GM18868 (cell line): ENCODE data around the gene CENPO.

Source experiments
- ATAC-seq: cut with Tn5 transposase; IDR thresholded peaks from one replicate; pipeline ENCODE4 v1.9.1; 2021; ENCODE audit warnings: mild to moderate bottlenecking, moderate library complexity; ENCODE audit not compliant: unreplicated experiment

CENPO gene

DNA sequence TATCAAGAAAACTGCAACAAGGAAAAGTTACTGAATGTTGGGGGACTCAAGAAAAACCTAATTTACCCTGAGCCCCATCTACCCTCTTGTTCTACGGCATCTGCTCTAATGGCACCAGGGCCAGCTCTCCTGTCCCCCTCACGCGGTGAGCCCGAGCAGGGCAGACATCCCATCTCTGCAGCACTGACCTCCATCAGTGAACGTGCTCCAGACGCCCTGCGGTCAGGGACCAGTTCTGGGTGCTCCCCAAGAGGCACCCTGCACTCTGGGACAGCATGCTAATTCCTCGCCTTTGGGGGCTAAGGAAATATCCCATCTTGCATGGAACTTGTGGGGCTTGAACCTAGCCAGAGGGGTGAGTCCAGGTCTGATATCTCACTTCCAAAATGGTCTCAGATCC is 43.0 kb downstream of the CENPO start:
- no peak for ATAC-seq

DNA sequence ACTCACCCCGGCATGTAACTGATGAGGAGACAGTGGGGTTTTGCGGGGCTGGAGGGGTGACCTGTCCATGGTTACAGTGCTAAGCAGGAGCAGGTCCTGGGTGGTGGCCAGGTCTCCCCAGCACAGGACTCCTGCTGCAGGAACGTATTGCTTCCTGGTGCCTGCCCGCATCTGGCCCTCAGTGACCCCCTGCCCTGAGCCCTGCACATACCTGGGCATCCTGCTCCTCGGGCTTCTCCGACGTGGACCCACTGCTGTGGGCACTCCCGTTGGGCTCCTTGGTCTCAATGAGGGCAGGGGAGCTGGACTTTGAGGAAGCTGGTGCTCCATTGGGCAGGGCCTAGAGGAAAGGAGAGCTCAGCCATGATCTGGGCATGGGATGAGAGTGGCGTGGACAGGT is 43.5 kb downstream of the CENPO start:
- no peak for ATAC-seq

DNA sequence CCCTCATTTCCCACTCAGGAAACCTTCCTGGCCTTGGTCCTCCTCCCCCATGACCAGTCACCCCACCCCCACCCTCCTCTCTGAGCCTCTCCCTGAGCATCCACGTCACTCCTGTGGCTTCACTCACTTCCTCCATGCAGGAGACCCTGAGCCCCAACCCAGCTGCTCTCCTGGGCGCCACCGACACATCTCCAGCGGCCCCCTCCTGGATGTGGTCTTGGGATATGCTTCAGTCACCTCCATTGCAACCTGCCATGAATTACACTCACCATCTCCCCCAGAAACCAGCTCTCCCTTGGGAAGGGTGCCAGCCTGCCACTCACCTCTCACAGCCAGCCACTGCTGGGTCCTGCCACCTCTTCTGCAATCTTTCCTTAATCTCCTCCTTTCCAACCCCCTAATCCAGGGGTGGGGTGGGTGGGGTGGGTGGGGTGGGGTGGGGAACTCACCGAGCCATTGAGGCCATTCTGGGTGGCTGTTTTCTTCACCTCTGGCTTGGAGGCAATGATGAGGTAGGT is 44.8 kb downstream of the CENPO start:
- no peak for ATAC-seq

DNA sequence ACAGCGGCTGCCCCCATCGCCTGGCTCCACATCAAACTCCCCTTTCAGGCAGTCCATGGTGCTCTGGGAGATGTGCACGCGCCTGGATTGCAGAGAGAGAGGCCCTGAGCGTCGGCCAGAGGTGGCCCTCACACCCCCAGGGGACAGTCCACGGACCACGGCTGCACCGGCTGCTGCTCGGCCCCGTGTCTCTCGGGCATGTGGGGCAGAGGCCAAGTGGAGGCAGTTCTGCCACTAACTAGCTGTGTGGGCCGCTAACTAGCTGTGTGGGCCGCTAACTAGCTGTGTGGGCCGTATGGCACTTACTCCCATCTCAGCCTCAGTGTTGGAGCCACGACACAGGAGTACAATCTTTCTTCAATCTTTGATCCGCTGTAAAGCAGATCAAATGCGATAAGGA is 45.3 kb downstream of the CENPO start:
- no peak for ATAC-seq

DNA sequence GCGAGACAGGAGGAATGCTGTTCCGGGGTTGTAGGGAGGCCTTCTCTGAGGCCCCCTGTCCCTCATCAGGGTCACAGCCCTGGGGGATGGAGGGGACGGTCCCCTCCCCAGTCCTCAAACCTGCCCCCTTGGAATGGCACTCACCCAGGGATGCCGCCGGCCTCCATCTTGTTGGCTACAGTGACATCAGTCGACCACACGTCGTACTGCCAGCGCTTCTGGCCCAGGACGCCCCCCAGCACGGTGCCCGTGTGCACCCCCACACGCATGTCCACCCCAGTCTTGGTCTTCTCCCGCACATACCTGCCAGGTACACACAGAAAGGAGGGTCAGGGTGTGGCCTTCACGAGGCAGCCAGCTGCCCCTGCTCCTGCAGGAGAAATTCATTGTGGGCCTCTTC is 46.5 kb downstream of the CENPO start:
- ATAC-seq = no peak

DNA sequence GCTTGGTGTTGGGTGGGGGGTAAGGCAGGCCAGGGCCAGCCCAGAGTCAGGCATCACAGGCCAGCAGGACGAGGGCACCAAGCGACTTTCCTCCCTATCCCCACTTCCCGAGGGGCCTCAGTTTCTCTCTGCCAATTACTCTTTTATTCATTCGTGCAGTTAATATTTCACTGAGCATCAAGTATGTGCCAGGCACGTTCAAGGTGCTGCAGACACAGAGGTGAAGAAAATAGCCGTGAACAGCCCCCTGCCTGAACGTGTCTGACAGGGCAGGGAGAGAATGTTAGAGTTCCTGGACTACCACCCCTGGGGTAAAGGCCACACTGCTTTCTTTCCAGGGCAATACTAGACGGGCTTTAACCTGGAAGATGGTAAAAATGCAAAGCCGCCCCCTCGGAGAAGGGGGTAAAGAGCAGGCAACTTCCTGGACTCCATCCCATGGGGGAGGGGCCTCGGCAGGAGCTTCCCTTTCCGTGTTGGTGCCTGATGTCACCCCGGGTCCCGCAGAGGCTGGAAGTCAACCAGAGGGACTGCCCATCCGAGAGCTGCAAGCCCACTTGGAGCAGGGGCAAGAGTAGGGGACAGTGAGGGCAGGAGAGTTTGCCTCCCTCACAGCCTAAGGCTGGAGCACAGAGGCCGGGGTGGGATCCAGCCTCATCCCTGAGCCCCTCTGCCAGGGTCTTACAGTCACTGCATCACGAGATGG is 47.1 kb downstream of the CENPO start:
- ATAC-seq = no peak

DNA sequence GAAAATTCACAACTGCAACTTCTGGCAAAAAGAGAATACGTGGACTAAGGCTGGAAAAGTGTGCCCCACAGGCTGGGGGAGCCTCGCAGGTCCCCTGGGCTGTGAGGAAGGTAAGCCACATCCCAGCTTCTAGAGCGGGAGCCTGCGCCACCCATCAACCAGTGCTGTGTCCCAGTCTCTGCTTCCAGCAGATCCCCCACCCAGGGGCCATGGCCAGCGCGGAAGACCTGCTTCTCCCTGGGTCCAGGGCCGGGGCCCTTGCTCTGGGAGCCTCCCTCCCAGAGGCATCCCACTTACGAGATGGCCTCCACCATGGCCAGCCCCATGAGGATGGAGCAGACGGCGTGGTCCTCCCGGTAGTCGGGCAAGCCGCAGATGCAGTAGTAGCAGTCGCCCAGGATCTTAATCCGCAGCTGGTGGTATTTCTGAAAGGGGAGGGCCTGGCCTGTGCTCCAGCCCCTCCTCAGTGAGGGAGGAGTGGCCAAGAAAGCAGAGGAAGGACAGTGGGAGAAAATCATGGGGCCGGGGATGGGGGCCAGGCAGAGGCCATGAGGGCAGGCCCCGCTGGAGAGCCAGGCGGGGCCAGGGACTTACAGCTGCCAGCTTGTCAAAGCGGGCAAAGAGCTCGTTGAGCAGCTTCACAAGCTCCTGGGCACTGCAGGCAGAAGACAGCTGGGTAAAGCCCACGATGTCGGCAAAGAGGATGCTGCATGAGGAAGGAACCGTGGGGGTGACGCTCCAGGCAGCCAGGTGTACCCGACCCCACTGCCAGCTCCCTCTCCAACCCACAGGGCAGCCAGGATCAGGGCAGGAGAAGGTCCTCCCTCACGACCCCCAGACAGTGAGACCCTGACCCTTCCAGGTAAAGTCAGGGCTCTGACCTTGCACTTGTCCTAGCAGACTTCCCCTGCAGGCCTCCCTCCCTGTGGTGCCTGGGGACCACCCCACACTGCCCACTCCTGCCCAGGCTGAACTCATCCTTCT is 48.0 kb downstream of the CENPO start:
- ATAC-seq = no peak

DNA sequence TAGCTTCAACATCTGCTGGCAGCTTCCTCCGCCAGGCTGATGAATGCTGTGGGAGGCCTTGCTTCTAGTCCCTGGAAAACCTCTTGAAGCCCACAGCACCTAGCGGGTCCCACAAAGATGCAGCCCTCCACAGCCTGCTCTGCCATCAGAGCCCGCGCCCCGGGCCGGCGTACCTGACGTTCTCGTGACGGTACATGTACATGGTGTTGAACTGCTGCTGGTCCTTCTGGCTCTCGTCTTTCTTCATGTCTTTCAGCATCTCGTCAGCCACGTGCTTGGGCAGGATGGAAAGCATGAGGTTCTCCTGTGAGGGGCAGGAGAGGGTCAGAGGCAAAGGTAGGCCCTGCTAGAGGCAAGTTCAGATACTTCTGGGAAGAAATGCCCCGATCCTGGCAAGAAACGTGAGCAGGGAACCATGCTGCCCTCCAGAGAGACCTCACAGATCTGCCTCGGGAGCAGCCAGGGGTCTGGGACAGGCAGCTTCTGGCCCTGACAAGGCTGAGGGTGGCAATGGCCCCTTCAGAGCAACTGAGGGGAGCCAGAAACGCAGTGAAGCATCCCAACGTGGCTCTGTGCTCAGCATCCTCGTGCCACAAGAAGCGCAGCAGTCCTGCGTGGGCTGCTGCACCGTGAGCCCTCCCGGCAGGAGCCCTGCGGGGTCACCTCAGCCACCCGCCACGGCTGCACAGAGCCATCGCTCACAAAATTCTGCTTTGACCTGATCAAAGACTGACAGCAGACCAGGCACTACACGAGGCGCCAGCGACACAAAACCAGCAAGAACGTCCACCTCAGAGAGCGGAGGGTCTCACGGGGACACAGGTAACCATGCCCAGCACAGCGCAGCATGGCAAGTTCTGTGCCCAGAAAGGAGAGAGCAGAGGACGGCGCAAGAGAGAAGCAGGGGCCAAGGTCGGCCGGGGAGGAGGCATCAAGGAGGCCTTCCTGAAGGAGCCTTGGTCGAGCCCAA is 49.1 kb downstream of the CENPO start:
- no peak for ATAC-seq

DNA sequence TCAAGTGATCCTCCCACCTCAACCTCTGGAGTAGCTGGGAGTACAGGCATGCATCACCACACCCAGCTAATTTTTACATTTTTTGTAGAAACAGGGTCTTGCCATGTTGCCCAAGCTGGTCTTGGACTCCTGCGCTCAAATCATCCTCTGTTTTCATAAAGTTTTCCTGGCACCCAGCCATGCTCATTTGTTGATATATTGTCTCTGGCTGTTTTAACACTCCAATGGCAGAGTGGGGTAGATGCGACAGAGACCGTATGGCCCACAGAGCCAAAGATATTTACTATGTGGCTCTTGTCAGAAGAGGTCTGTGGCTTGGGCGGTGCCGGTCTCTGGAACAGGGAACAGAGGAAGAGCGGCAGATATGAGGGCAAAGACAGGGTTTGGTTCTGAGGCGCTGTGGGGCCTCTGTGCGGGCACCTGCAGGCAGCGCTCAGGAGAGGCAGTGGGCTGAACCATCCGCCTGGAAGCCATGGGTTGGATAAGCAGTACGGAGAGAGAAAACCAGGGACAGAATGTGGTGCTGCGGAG is 50.2 kb downstream of the CENPO start:
- ATAC-seq = no peak

DNA sequence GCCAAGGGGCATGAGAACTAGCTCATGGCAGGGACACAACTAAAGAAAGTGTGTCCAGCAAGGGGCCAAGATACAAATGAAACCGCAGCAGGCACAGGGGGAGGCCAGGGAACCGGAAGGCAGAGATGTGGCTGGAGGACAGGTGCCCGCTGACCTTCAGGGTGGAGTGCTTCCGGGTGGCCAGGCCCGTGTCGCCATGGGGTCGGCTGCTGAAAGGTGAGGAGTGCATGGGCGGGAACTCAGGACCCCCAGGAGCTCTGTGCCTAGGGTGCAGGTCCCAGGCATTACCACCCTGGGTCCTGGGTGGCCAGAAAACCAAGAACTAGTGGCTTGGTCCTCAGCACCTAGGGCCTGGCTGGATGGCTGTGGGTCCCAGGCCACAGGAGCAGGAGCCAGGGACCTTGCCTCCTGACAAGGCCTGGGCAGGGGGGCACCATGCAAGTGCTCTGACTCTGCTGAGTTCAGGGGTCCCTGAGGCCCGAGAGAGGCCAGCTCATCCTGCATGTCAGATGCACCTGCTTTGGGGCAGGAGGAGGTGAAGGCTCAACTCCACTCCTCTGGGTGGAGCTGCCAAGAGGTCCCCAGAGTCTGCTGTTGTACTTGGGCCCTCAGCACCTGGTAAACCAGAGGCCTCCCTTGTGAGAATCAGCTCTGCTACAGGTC is 50.9 kb downstream of the CENPO start:
- ATAC-seq = no peak

DNA sequence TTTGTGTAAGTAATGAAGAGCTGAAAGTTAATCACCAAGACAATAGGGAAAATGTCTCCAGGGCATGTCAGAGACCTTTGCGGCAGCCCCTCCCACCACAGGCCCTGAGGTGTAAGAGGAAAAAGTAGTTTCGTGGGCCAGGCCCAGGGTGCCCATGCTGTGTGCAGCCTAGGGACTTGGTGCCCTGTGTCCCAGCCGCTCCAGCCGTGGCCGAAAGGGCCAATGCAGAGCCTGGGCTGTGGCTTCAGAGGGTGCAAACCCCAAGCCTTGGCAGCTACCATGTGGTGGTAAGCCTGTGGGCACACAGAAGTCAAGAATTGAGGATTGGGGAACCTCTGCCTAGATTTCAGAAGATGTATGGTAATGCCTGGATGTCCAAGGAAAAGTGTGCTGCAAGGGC is 52.5 kb downstream of the CENPO start:
- ATAC-seq = no peak

DNA sequence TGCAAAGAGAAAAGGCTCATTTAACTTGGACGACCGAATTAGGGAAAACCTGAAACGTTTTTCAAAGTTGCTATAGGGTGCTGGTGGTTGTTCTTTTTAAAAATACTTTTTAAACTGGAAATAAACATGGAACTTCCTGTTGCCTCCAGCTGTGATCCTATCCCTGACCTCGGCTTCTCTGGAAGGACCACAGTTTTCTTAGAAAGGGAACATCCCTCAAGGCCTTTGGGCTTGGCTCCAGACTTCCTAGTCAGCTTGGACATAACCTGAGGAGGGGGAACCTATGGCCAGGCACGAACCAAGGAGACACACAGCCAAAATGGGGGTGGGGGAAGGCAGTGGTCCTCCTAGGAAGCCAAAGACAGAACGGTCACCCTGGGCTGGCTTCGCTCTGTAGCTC is 57.7 kb downstream of the CENPO start:
- ATAC-seq = no peak

DNA sequence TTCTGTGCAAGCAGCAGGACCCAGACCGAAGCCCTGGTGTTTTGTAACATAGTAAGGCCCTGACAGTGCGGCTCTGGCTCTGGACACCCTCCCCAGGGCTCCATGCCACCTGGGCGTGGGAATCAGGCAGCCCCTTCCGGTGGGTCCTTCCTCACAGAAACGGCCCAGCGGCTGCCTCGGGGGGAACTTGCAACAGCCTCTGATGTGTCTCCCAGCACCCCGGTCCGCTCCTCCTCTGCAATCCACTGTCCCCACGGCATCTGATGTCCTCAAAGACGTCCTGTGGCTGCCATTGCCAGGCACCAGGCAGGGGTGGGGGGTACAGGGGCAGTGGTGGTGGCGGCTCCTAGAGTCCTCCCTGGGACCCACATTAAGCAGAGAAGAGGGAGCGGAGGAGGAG is 58.8 kb downstream of the CENPO start:
- no peak for ATAC-seq

DNA sequence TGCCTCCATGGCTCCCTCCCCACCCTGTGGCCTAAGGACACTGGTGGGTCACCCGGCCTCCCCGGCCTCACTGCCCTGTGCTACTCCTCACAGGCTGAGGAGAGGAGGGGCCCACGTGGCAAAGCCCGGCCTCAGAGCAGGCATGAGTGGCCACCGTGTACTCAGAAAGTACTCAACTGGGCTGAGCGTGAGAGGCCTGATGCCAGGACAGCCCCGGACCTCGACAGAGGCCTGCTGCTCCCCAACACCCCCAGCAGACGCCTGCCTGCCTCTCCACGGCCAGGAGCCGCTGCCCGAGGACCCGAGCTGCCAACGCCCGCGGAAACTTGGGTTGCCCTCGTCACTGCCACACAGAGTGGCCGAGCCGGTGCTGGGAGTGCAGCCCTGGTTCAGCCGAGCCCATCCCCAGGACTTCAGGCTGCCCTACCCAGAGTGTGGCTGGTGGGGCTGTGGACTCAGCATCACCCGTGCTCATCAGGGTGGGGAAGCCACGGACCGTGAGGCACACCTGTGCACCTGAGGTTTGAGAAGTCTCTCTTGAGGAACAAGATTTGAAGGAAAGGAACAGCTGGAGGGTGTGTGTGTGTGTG is 59.3 kb downstream of the CENPO start:
- ATAC-seq = no peak

DNA sequence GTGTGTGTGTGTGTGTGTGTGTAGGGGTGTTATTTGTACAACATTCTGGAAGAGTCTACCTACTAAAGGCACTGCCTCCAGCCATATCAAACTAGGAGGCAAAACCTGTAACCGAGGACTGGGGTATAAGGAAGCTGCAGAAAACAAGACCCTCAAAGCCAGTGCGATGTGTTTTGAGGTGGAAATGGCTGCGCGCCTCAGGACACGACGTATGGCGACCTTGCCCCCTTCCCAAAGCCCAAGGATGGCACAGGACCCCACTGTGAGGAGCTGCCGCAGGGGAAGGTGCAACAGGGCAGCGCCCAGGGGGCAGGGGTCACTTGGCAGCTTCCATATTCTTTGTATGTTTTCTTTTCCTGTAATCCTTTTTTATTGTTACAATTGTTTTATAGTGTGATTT is 59.8 kb downstream of the CENPO start:
- ATAC-seq = no peak

DNA sequence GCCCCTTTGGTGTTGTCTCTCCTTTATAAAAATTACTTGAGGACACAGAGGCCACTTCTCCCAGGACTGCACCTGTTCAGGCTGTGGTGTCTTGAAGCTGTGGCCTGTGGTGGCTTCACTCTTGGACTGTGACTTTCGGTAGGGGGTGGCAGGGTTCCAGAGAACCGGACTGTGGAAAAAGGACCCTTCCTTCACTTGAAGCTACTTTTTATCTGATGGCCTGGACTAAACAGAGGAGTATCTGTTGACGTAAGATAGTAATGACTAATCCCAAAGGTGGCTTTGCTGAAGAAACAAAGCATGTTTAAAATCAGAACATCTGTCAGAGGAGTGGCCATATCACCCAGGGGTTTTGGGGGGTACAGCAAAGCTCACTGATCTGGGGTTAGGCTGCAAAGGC is 60.8 kb downstream of the CENPO start:
- ATAC-seq = no peak

DNA sequence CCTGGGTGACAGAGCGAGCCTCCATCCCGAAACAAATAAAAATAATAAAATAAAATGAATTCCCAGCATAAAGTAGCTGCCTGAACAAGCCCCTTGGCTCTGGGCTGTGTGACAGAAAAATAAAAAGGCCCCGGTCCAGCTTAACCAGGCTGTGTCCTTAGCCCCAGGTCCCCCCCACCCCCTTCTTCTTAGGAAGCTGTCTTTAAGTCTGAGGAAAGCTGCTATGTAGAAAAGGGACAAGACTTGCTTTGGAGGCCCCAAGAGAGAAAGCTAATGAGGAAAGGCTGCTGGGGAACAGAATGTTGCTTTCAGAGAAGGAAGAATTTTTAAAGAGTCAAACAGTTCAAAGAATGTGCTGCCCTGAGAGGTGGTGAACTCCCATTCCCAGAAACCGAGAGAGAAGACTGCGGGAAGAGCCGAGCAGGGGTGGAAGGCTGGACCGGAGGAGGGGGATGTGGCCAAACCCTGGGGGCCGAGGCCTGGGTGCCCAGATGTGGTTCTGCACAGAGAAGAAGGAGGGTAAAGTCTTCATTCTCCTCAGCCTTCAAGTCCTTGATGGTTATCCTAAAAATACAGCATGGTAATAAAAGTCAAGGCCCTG is 61.9 kb downstream of the CENPO start:
- ATAC-seq = no peak

DNA sequence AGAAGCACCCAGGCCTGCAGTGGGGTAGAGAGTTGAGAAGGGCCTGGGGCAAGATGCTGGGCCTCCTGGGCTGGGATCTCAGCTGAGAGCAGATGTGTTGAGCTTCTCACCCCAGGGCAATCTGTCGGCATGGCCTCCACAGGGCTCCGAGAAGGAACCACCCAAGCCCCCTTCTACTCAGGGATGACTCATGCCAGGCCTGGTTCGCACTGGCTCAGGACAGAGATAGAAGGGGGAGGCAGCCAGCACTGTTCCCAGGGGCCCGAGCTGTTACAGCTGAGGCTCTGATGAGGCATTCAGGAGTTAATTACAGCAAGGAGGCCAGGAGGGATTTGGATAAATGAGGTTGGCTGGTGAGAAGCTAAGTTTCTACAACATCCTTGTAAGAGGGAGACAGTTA is 62.5 kb downstream of the CENPO start:
- no peak for ATAC-seq

DNA sequence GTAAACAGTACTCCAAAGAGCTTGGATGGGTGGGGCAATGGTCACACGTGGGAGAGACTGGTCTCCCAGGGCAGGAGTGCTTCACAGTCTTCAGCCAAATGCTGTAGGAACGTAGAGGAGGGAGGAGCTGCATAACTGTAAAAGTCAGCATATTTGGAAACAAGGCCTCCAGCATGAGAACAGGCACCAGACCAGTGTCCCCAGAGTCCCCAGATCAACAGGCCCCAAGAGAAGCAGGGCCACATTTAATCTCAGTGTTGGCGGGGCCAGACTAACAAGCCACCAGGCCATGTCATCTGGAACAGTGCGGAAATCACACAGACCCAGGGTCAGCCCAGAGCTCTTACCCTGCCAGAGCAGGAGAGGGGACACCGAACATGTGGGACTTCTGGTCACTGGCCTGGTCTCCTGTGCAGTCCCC is 63.6 kb downstream of the CENPO start:
- ATAC-seq = no peak
